Fibroblast of skin of right biceps (primary cell): ENCODE data around the gene FHIT.

ENCODE experiments used
- DNase-seq: peaks from one replicate; pipeline ENCODE4 v3.0.0-alpha.2; 2013

FHIT gene

DNA sequence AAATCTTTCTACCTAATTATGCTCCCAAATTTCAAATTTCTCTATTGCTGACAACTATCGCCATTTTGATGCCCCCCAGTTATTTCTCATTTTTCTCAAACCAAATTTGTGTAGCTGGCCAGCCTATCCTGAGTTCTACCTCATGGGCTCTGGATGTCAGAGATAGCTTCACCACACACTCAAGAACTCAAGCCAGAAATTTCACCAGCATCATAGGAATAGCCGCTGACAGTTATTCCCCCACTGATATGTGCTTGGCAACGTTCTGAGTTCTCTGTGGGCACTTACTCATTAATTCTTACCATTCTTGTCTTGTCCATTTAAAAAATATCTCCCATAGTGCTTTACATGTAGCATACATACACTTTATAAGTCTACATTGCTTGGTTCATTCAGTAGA, 264.7 kb downstream of the FHIT start:
- DNase-seq: no peak

DNA sequence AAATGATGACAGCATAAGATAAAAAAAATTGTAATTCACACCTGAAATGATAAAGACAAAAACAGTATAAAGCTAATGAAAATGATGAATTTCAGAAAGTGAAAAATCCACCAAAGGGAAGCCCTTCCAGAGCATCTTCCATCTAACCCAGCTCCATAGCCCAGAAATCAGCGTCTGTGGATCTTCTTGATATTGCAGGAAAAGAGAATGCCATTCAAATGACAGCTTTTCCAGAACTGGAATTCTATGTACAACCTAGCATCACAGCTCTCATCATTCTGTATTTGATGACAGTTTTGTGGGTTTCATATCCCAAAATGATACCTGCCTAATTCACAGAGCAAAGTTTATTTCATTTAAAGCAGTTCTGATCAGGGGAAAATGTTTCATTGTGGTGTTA, 267.3 kb downstream of the FHIT start:
- no peak for DNase-seq

DNA sequence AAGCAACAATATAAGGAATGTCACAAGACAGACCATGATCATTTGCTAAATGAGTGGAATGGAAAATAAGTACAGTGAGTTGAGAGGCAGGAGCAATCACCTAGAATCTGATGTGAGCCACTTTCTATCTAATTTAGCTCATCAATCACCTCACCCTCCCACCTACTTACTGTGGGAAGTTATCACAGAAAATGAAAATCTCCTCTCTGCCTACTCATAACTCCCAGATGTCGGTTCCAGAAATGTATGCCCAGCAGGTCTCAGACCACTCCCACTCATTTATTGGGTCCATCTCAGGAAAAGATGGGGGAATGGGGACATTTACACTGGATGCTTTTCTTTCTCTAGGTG, 270.9 kb downstream of the FHIT start:
- DNase-seq: no peak

DNA sequence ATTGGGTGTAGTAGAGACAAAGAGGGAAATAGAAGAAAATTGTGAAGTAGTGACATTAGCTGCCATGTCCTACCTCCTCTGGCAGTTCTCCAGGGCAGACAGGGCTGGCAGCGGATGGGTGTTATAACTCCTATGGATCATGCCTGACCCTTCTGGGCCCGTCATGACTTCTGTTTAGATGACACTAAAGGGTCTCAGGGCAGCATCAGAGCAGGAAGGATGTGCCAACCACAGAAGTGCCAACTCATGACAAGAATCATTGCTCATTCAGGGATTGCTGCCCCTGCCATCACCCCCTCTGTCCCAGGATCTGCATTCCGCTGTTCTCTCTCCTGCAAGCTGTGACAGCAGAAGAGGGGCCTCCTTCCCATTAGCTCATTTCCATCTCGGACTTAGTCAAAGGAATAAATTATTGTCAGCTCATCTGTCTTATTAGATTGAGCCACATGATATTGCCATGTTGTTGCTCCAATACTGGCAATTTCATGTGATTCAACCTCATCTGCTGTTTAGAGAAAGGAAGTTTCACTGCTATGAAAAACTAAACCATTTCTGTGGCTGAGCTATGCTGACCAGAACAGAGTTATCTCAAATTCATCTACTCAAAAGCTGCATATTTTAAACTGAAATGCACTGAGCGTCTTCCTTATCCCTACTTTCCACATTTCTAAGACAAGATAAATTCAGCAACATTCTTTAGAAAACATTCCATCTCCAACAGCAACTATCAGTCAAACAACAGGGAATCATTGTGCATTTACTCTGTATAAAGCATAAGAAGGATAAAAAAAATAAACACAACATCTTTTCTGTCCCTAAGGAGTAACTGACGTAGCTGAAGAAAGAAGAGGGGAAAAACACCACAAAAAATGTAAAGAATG, 271.6 kb downstream of the FHIT start:
- peak; percentile 73 for DNase-seq

GRCh38 chr3:60973321-60973720, 277.9 kb downstream of the FHIT start:
- no peak for DNase-seq

DNA sequence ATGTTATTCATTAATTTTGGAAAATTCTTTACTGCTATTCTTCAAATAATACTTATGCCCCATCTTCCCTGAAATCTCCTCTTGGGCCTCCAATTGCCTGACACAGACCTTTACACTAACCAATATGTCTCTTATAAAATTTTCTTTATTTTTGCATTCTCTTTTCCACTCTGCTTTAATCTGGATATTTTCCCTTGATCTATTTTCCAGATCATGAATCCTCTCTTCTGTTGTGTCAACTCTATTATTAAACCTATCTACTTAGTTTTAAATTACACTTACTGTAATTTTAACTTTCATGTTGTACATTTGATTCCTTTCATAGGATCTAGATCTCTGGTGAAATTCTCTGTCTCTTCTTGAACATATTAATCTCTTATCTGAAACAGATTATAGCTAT, 278.7 kb downstream of the FHIT start:
- no peak for DNase-seq

- no peak for DNase-seq
Observed at GRCh38 chr3:60970850-60971249, 280.4 kb downstream of the FHIT start.

DNA sequence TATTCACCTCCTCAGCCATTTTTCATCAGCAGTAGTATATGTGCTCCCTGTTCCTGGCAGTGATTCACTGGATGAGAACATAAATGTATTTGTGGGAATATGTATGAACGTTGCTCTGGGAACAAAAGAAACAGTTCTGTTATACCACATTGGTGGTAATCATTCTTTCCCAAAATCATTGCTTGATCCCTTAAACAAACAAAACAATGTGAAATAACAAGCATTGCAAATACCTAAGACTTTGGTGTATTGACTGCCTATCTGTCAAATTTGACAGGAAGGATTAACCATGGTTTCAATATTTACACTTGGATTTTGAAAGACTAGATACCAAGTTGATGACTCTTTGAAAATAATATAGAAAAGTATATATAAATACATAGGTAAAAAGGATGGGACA, 284.1 kb downstream of the FHIT start:
- DNase-seq: no peak

DNA sequence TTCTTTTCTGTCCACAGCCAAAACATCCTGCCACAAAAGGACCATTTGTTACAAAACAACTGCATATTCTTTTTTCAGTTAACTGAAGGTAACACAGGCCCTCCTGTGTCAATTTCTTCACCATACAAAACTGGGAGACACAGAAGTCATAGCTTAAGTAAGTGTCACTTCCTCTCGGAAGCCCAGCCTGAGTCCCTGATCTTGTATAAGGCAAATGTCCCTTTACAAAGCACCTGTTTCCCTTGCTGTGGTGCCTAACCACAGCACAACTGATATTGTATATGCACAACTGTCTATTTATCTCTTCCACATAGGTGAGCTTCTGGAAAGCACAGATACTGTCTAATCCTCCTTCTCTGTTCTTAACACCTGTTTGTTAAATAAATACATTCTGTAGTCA, 293.7 kb downstream of the FHIT start:
- DNase-seq: no peak

GRCh38 chr3:60956729-60957128, 294.5 kb downstream of the FHIT start:
- no peak for DNase-seq

DNA sequence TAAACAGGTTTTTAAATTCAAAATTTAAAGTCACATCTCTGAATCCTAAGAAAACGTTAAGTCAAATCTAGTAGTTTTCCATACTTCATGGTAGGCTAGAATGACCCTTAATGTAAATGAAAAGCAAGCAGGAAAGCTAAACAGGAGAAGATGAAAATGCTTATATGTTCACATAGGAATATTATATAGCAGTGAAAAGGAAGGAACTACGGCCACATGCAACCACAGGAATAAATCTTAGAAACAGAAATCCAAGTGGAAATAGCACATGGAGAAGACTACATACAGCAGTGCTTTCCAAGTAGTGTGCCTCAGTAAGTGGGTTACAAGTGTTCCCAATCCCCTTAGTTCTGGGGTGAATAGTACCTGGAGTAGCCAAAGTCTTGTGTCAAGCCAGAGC, 296.2 kb downstream of the FHIT start:
- DNase-seq: no peak

- DNase-seq: peak; percentile 85
Observed at GRCh38 chr3:60954048-60954447, 297.2 kb downstream of the FHIT start.

- DNase-seq: peak; percentile 65
Observed at GRCh38 chr3:60953351-60953750, 297.9 kb downstream of the FHIT start.

- no peak for DNase-seq
Observed at GRCh38 chr3:60952055-60952454, 299.2 kb downstream of the FHIT start.

DNA sequence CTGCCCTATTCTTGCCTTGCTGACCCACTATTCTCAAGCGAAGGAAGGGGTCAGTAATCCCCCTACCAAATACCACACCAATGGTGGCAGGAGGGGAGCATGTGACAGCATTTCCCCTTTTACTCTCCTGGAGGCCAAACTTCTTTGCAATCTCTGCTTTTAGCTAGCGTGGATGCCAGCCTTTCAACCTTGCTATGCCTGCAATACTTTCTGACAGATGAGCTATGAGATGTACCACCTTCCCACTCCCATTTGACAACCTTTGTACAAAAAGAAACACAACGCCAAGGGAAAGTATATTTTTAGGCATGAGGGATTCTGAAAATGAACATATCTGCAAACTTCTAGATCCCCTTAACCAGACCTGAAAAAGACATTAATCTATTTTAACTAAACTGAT, 302.1 kb downstream of the FHIT start:
- no peak for DNase-seq

DNA sequence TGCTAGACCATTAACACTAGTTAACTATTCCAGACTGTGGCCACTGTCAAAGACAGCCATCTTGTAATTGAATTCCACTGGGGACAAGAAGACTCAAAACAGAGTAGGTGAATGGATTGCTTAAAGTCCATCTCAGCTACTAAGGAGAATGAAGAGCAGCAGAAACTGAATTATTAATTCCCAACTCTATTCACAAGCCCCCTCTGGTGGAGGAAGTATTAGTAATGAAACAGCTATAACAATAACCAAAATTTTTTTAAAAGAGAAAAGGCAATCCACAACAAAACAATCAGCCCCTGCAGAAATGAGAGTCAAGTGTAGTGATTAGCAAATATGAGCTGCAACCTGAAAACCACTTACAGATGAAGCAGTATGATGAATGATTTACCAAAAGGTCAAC, 302.8 kb downstream of the FHIT start:
- peak; percentile 37 for DNase-seq

- DNase-seq: peak; percentile 87
Observed at GRCh38 chr3:60935709-60936108, 315.5 kb downstream of the FHIT start.

DNA sequence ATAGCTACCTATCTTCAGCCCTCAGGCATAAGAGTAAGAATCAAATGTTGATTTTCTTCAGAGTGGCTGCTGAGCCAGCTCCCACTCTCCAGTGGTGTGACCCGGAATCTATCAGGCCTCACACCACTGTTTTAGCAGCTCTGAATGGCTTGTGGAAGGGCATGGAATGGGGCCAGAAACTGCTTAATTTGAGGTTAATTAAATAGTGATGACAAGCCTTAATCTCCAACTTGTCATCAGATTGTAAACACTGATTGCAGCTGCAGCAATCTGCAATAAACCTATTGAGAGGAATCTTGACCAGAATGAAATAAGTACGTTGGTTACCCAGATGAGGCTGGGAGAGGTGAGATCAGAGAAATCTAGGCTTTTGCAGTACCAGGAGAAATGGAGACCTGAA, 317.4 kb downstream of the FHIT start:
- DNase-seq: peak; percentile 37

GRCh38 chr3:60932643-60933042, 318.6 kb downstream of the FHIT start:
- peak; percentile 42 for DNase-seq

DNA sequence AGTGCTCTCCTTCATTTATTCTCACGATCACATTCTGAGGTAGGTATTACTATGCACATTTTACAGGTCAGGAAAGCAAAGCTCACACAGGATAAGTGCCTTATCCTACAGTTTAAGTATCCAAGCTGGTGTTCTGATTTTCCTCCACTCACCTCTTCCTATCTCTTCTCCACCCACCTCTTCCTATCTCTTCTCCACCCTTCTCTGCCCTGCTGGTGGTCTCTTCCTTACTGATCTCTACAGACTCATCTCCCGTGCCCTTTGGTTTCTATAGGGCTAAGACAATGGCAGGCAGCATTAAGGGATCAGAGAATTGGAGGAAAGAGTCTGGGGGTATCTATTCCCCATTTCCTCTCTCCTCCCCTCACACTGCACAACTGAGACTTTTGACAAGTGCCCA, 319.1 kb downstream of the FHIT start:
- DNase-seq: no peak

DNA sequence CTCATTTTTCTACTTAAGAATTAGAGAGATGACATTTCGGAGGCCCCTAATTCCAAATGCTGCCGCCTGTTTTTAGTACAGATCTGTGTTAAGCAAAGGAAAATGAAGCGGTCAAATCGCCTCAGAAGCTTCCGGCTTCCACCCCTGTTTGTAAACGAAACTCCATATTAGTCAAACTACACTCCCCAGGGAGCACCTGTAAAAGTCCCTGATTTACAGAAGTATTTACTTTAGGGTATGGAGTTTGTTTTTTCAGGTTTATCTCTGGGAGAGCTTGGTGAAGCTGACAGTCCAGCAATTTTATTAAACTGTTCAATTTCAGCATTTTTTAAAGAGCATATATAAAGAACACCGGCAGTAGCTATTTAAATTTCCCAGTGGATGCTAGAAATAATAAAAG, 319.8 kb downstream of the FHIT start:
- no peak for DNase-seq

DNA sequence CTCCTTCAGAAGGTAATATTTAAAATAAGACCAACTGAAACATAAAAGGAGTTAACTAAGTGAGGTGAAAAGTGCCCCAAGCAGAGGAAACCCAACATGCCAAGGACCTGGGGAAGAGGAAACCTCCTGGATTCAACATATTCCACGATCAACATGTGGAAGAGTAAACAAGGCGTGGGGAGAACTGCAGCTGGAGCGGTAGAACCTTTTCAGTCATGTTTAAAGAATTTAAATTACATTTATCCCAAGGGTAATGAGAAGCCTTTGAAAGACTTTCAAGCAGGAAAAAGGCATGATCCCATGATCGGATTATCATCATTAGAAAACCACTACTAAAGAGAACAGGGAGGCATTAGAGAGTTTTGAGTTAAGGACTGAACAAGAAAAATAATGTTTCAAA, 330.7 kb downstream of the FHIT start:
- no peak for DNase-seq

GRCh38 chr3:60919296-60919695, 332.0 kb downstream of the FHIT start:
- DNase-seq: no peak

- DNase-seq: no peak
Observed at GRCh38 chr3:60917141-60917540, 334.1 kb downstream of the FHIT start.

DNA sequence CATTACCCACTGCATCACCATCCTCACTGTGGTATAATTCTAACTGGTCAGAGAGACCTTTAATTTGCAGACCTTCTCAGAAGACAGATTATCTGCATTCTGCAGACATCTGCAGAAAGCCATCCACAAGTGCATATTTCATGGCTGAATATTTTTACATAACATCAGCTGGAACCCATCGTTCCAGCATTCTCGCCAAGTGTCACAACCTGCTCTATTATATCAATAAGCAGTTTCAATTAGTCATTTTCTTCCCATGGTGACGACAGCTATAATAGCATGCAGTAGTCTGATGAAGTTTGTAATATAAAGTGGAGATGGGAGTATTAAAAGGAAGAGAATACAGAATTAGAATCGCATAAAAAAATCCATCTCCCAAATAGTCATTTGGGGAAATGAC, 334.7 kb downstream of the FHIT start:
- DNase-seq: no peak
